ENCODE measurements around the gene RPL31. TPM values are rescaled to one million over a fixed set of nuclear protein-coding genes. Genes with fewer than 3 reads are reported as not detected.

Gene RPL31
- total and polyA plus RNA-seq, 8 donors, result 272 to 7,137 (median 1,362) TPM

- no peak overlapping the region for H3K4me3 ChIP-seq
- WGBS, 5 donors, result 83 to 92% (median 88%) methylated on average over 2 of the region's 2 CpGs
- peaks cover 19 to 82% (median 68%) of the 10 kb centered on the region in 4 donors for H3K36me3 ChIP-seq
- no peak for TF ChIP-seq EP300 (IDR thresholded peaks at IDR 0.05)
- no peak for TF ChIP-seq POLR2A (IDR thresholded peaks at IDR 0.05)
- TF ChIP-seq CTCF (IDR thresholded peaks at IDR 0.05), result no peak
- no peak for TF ChIP-seq POLR2AphosphoS5 (IDR thresholded peaks at IDR 0.05)
- H3K27me3 ChIP-seq, result no peaks in the 10 kb centered on the region
- H3K9me3 ChIP-seq, result no peaks in the 10 kb centered on the region
- intact Hi-C loops (cut with DNase I; ENCODE audit: low total_unique reads), result loop anchor here (5.0 kb wide), 2 partner anchors 249 to 369 kb away; no protein-coding TSS in a partner anchor
- H3K27ac ChIP-seq, result no peak overlapping the region
- DNase-seq, result no peak
- peaks cover 0 to 14% (median 5%) of the 10 kb centered on the region in 4 donors for H3K4me1 ChIP-seq
Observed at GRCh38 chr2:100981011-100981410, 21.1 kb upstream of the RPL31 start.

GRCh38 chr2:100982431-100982861 is 19.6 kb upstream of the RPL31 start:
- peaks cover 0 to 11% (median 5%) of the 10 kb centered on the region in 4 donors for H3K4me1 ChIP-seq
- no peaks in the 10 kb centered on the region for H3K27me3 ChIP-seq
- peaks cover 14 to 73% (median 57%) of the 10 kb centered on the region in 4 donors for H3K36me3 ChIP-seq
- H3K27ac ChIP-seq, result no peak overlapping the region
- no peak overlapping the region for H3K4me3 ChIP-seq
- TF ChIP-seq POLR2AphosphoS5 (IDR thresholded peaks at IDR 0.05) (no peak), CTCF (IDR thresholded peaks at IDR 0.05) (no peak), EP300 (IDR thresholded peaks at IDR 0.05) (no peak), POLR2A (IDR thresholded peaks at IDR 0.05) (no peak)
- no peaks in the 10 kb centered on the region for H3K9me3 ChIP-seq
- WGBS, 5 donors, result 71 to 81% (median 78%) methylated on average over 7 to 8 of the region's 8 CpGs
- intact Hi-C loops (cut with DNase I; ENCODE audit: low total_unique reads), result loop anchor here (5.0 kb wide), 2 partner anchors 250 to 370 kb away; no protein-coding TSS in a partner anchor
- DNase-seq, result no peak

DNA sequence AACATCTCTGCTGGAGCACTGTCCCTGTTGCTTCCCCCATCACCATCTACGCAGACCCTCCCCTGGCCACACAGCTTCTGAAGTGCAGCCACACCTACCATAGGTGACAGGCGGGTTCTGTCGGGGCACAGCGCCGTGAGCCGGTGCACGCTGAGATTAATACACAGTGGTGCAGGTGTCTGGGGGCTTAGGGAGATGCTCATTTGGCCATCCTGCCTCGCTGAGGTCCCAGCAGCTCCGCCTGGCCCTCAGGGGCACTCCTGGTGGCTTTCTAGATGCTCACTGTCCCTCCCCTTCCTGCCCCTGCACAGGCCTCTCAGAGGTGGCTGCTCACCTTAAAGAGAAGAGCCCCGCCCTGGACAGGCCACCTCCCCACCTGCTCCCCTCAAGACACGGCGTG is 18.9 kb upstream of the RPL31 start:
- TF ChIP-seq POLR2AphosphoS5 (IDR thresholded peaks at IDR 0.05) (no peak), EP300 (IDR thresholded peaks at IDR 0.05) (no peak), POLR2A (IDR thresholded peaks at IDR 0.05) (no peak), CTCF (IDR thresholded peaks at IDR 0.05) (no peak)
- Histone ChIP-seq H3K27me3 (no peaks in the 10 kb centered on the region), H3K36me3 (peaks cover 6 to 73% (median 58%) of the 10 kb centered on the region in 4 donors), H3K9me3 (no peaks in the 10 kb centered on the region), H3K4me3 (no peak overlapping the region), H3K4me1 (peaks cover 0 to 11% (median 1%) of the 10 kb centered on the region in 4 donors), H3K27ac (peak overlapping the region in 1 of 5 donors; percentile 34)
- DNase-seq, result no peak
- WGBS, 5 donors, result 88 to 92% (median 90%) methylated on average over 10 to 12 of the region's 12 CpGs
- intact Hi-C loops (cut with DNase I; ENCODE audit: low total_unique reads), result loop anchor here (5.0 kb wide), 2 partner anchors 251 to 371 kb away; no protein-coding TSS in a partner anchor

DNA sequence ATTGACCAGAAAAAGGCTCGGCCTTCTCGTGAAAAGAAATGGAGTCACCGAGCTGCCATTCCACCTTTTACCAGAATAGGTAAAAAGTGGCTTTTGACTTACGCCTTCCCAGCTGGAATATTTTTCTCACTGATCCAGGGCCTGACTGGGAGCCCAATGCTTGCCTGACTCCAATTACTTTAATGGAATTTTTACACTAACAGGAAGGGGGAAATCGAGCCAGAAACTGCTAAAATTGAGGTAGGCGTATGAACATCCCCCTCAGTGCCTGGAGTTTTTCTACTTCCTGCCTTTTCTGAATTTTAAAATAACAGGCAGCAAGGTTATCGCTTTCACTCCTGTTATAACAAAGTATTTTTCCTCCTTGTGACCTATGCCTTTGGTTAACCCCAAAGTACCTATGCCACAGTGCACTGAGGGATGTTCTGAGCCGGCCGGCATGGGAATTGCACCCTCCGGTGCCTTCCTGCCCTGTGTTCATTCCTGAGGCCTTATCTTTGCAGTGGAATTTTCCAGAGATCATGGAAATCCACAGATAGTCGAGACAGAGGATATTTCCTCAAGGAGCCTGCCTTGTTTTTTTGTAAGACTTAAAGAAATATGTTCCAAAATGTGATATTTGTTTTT is 18.3 kb upstream of the RPL31 start:
- Histone ChIP-seq H3K27ac (peak overlapping the region in 3 of 5 donors; percentile 3 to 38 (median 34)), H3K36me3 (peaks cover 6 to 72% (median 56%) of the 10 kb centered on the region in 4 donors), H3K4me1 (peaks cover 0 to 11% (median 0%) of the 10 kb centered on the region in 4 donors), H3K4me3 (no peak overlapping the region), H3K27me3 (no peaks in the 10 kb centered on the region), H3K9me3 (no peaks in the 10 kb centered on the region)
- DNase-seq, result no peak
- no peak for TF ChIP-seq POLR2A (IDR thresholded peaks at IDR 0.05)
- TF ChIP-seq EP300 (IDR thresholded peaks at IDR 0.05), result no peak
- TF ChIP-seq POLR2AphosphoS5 (IDR thresholded peaks at IDR 0.05), result no peak
- peak in 1 of 7 experiments; percentile 16 for TF ChIP-seq CTCF (IDR thresholded peaks at IDR 0.05)
- WGBS, 5 donors, result 53 to 70% (median 65%) methylated on average over 11 of the region's 11 CpGs
- intact Hi-C loops (cut with DNase I; ENCODE audit: low total_unique reads), result loop anchor here (5.0 kb wide), 2 partner anchors 251 to 371 kb away; no protein-coding TSS in a partner anchor

Measured in stomach (tissue), 9 donors.